ENCODE measurements around the gene RHOD.

The RHOD gene

GRCh38 chr11:67054346-67054835 lies 2.3 kb upstream of the RHOD start:
- DNase-seq (ENCODE audit: extremely low read depth, low read depth) = no peak
- no peak for TF ChIP-seq CTCF (IDR thresholded peaks at IDR 0.05; ENCODE audit: low read depth, low read length)

- DNase-seq (ENCODE audit: extremely low read depth, low read depth) = peak; percentile 48
- no peak for TF ChIP-seq CTCF (IDR thresholded peaks at IDR 0.05; ENCODE audit: low read depth, low read length)
These were observed 1.7 kb upstream of the RHOD start for GRCh38 chr11:67054836-67055523.

GRCh38 chr11:67055812-67056211 lies 835 bp upstream of the RHOD start:
- no peak for DNase-seq (ENCODE audit: extremely low read depth, low read depth)
- TF ChIP-seq CTCF (IDR thresholded peaks at IDR 0.05; ENCODE audit: low read depth, low read length) = no peak

GRCh38 chr11:67057205-67057672 lies 592 bp downstream of the RHOD start:
- DNase-seq (ENCODE audit: extremely low read depth, low read depth) = no peak
- TF ChIP-seq CTCF (IDR thresholded peaks at IDR 0.05; ENCODE audit: low read depth, low read length) = no peak

GRCh38 chr11:67058506-67058905 lies 1.9 kb downstream of the RHOD start:
- no peak for DNase-seq (ENCODE audit: extremely low read depth, low read depth)
- TF ChIP-seq CTCF (IDR thresholded peaks at IDR 0.05; ENCODE audit: low read depth, low read length) = no peak

GRCh38 chr11:67059671-67060070 lies 3.0 kb downstream of the RHOD start:
- DNase-seq (ENCODE audit: extremely low read depth, low read depth) = no peak
- TF ChIP-seq CTCF (IDR thresholded peaks at IDR 0.05; ENCODE audit: low read depth, low read length) = no peak

GRCh38 chr11:67060111-67060522 lies 3.5 kb downstream of the RHOD start:
- TF ChIP-seq CTCF (IDR thresholded peaks at IDR 0.05; ENCODE audit: low read depth, low read length) = no peak
- DNase-seq (ENCODE audit: extremely low read depth, low read depth) = no peak
